H1 (cell line): ENCODE data around the gene MYPN. TPM values are rescaled to one million over a fixed set of nuclear protein-coding genes. Genes with fewer than 3 reads are reported as not detected.

Experiments used
- CTCF ChIA-PET: fragments of 300-600 bp; sonication (Branson Sonifier 250); formaldehyde crosslinking; loops from one replicate; lab custom pipeline; 2021; ENCODE audit not compliant: partially characterized antibody; lab: Charles Lee
- POLR2A ChIA-PET: fragments of 300-600 bp; sonication (Branson Sonifier 250); formaldehyde crosslinking; loops from one replicate; lab custom pipeline; 2021; ENCODE audit warnings: inconsistent platforms; ENCODE audit not compliant: partially characterized antibody; lab: Charles Lee
- DNase-seq, 2 experiments: peaks; one replicate each; pipeline versions ENCODE4 v3.0.0 to v3.0.0-alpha.2; 2010 to 2022; ENCODE audit warnings: low spot score in 2 of 2, low read depth in 1 of 2, mixed read lengths in 1 of 2
- FAIRE-seq: peaks from 2 replicates; lab custom pipeline; 2011; peaks lifted over from hg19 to GRCh38; lab: Jason Lieb, UNC
- H2AFZ ChIP-seq: 2 replicates; pipeline ENCODE4 v1.8.1; 2012; ENCODE audit warnings: low read length, inconsistent platforms
- H2AK5ac ChIP-seq: 2 replicates; pipeline ENCODE4 v1.6.1; 2013; ENCODE audit warnings: low read depth, low read length
- H2BK120ac ChIP-seq: replicated peaks from 2 replicates; pipeline ENCODE3; 2013; ENCODE audit warnings: low read depth, low read length, inconsistent platforms
- H2BK12ac ChIP-seq: 2 replicates; pipeline ENCODE4 v1.6.1; 2013; ENCODE audit warnings: low read depth, low read length
- H2BK15ac ChIP-seq: 2 replicates; pipeline ENCODE4 v1.6.1; 2013; ENCODE audit warnings: low read length
- H2BK20ac ChIP-seq: 2 replicates; pipeline ENCODE4 v1.6.1; 2013; ENCODE audit warnings: low read length
- H2BK5ac ChIP-seq: 2 replicates; pipeline ENCODE4 v1.6.1; 2013; ENCODE audit warnings: low read depth, low read length
- H3K14ac ChIP-seq: 2 replicates; pipeline ENCODE4 v1.6.1; 2013; ENCODE audit warnings: inconsistent platforms; ENCODE audit not compliant: insufficient read length
- H3K18ac ChIP-seq: 2 replicates; pipeline ENCODE4 v1.6.1; 2013; ENCODE audit warnings: low read length; ENCODE audit errors: extremely low read depth
- H3K23ac ChIP-seq: 2 replicates; pipeline ENCODE4 v1.6.1; 2013; ENCODE audit warnings: inconsistent platforms; ENCODE audit not compliant: insufficient read length
- H3K23me2 ChIP-seq: 2 replicates; pipeline ENCODE4 v1.6.1; 2013; ENCODE audit warnings: low read depth, low read length
- H3K27ac ChIP-seq: 2 replicates; pipeline ENCODE4 v1.6.1; 2011; ENCODE audit warnings: low read depth, low read length, inconsistent platforms
- H3K27me3 ChIP-seq, 4 experiments: replicated peaks in 1 of 4; 1 replicate in 1 of 4; 2 replicates in 3 of 4; pipeline versions ENCODE4 v1.6.1 to v1.8.1; 2011 to 2013; ENCODE audit warnings: low read length in 3 of 4, mild to moderate bottlenecking in 3 of 4, inconsistent platforms in 2 of 4, mixed read lengths in 2 of 4, moderate library complexity in 1 of 4; ENCODE audit not compliant: control insufficient read depth in 3 of 4, insufficient read depth in 3 of 4; ENCODE audit errors: extremely low read depth in 1 of 4
- H3K36me3 ChIP-seq, 4 experiments: 2 replicates each; pipeline versions ENCODE4 v1.6.1 to v1.8.1; 2011 to 2013; ENCODE audit warnings: mild to moderate bottlenecking in 4 of 4, low read length in 3 of 4, moderate library complexity in 2 of 4, control low read depth in 1 of 4, inconsistent platforms in 1 of 4; ENCODE audit not compliant: insufficient read depth in 4 of 4, control insufficient read depth in 2 of 4
- H3K4ac ChIP-seq: replicated peaks from 2 replicates; pipeline ENCODE3; 2013; ENCODE audit warnings: low read length, low read depth, mixed read lengths, inconsistent platforms; ENCODE audit not compliant: insufficient read length
- H3K4me1 ChIP-seq, 4 experiments: replicated peaks in 1 of 4; 1 replicate in 1 of 4; 2 replicates in 3 of 4; pipeline versions ENCODE4 v1.6.1 to v1.8.1; 2011 to 2013; ENCODE audit warnings: low read length in 3 of 4, inconsistent platforms in 2 of 4, mixed read lengths in 1 of 4; ENCODE audit not compliant: insufficient read depth in 4 of 4, control insufficient read depth in 3 of 4
- H3K4me2 ChIP-seq, 2 experiments: 2 replicates each; pipeline versions ENCODE4 v1.6.1 to v1.8.1; 2011 to 2013; ENCODE audit warnings: low read depth in 2 of 2, low read length in 2 of 2, control low read depth in 1 of 2, inconsistent platforms in 1 of 2, mild to moderate bottlenecking in 1 of 2; ENCODE audit not compliant: insufficient read depth in 1 of 2
- H3K4me3 ChIP-seq, 4 experiments: fragments of 200-600, 300-600 bp in 1 of 4; sonication (generic), shearing (Covaris generic), sonication (Bioruptor Twin) in 1 of 4; 2 replicates each; pipeline versions ENCODE4 v1.5.1 to v1.8.1; 2011 to 2016; ENCODE audit warnings: low read length in 4 of 4, low read depth in 3 of 4, control low read depth in 2 of 4, inconsistent platforms in 2 of 4, mild to moderate bottlenecking in 2 of 4, mixed read lengths in 1 of 4, moderate library complexity in 1 of 4; ENCODE audit not compliant: insufficient read depth in 2 of 4; ENCODE audit errors: extremely low read depth in 1 of 4
- H3K56ac ChIP-seq: replicated peaks from 2 replicates; pipeline ENCODE3; 2013; ENCODE audit warnings: low read depth, mild to moderate bottlenecking, mixed read lengths, low read length, inconsistent platforms; ENCODE audit not compliant: insufficient read length
- H3K79me1 ChIP-seq: 2 replicates; pipeline ENCODE4 v1.6.1; 2013; ENCODE audit warnings: low read depth, low read length, control low read depth
- H3K79me2 ChIP-seq, 2 experiments: 2 replicates each; pipeline versions ENCODE4 v1.6.1 to v1.8.1; 2012 to 2013; ENCODE audit warnings: low read length in 2 of 2, mild to moderate bottlenecking in 2 of 2, inconsistent platforms in 1 of 2; ENCODE audit not compliant: insufficient read depth in 2 of 2, control insufficient read depth in 1 of 2
- H3K9ac ChIP-seq, 4 experiments: replicated peaks in 1 of 4; 1 replicate in 1 of 4; 2 replicates in 3 of 4; pipeline versions ENCODE4 v1.6.1 to v1.8.1; 2011 to 2013; ENCODE audit warnings: low read depth in 3 of 4, low read length in 3 of 4, control low read depth in 2 of 4, mild to moderate bottlenecking in 2 of 4, moderate library complexity in 2 of 4, inconsistent platforms in 1 of 4; ENCODE audit errors: extremely low read depth in 1 of 4
- H3K9me3 ChIP-seq, 2 experiments: 2 replicates each; pipeline versions ENCODE4 v1.6.1 to v1.8.1; 2012 to 2013; ENCODE audit warnings: mild to moderate bottlenecking in 2 of 2, moderate library complexity in 2 of 2, control low read depth in 1 of 2, inconsistent platforms in 1 of 2, low read depth in 1 of 2, low read length in 1 of 2, mixed read lengths in 1 of 2; ENCODE audit not compliant: insufficient read depth in 2 of 2
- H4K20me1 ChIP-seq, 2 experiments: replicated peaks in 1 of 2; 2 replicates each; pipeline versions ENCODE3 to v1.8.1; 2011 to 2013; ENCODE audit warnings: inconsistent platforms in 2 of 2, low read length in 2 of 2, mild to moderate bottlenecking in 1 of 2; ENCODE audit not compliant: insufficient read depth in 2 of 2, control insufficient read depth in 1 of 2
- H4K5ac ChIP-seq: 2 replicates; pipeline ENCODE4 v1.6.1; 2013; ENCODE audit warnings: low read length, low read depth, mixed read lengths, inconsistent platforms; ENCODE audit not compliant: insufficient read length
- H4K8ac ChIP-seq: 2 replicates; pipeline ENCODE4 v1.8.0; 2013; ENCODE audit warnings: mild to moderate bottlenecking, moderate library complexity, low read length, inconsistent platforms; ENCODE audit not compliant: insufficient read depth; ENCODE audit errors: extremely low read depth
- H4K91ac ChIP-seq: replicated peaks from 2 replicates; pipeline ENCODE3; 2013; ENCODE audit warnings: low read length, mixed read lengths, inconsistent platforms; ENCODE audit not compliant: insufficient read length
- ASH2L ChIP-seq: fragments of 200-600, 300-600 bp; sonication (generic); IDR thresholded peaks from one replicate; pipeline ENCODE4 v1.7.1; 2017; ENCODE audit warnings: low read length
- CREB1 ChIP-seq: IDR thresholded peaks from 2 replicates; pipeline ENCODE4 v1.6.1; 2012; ENCODE audit warnings: inconsistent platforms
- CTCF ChIP-seq, 3 experiments: IDR thresholded peaks; 1 replicate in 2 of 3; 2 replicates in 1 of 3; pipeline versions ENCODE4 v1.5.1 to v1.6.1; 2011; ENCODE audit warnings: low read length in 3 of 3, mild to moderate bottlenecking in 3 of 3, inconsistent platforms in 2 of 3, low read depth in 1 of 3, moderate library complexity in 1 of 3; ENCODE audit not compliant: insufficient read depth in 1 of 3; ENCODE audit errors: control extremely low read depth in 1 of 3
- FOSL1 ChIP-seq: IDR thresholded peaks from 2 replicates; pipeline ENCODE4 v1.6.1; 2011; ENCODE audit warnings: mild to moderate bottlenecking, low read depth, low read length, moderate library complexity; ENCODE audit not compliant: insufficient read depth
- KDM4A ChIP-seq: IDR thresholded peaks from one replicate; pipeline ENCODE4 v1.7.1; 2012; ENCODE audit warnings: low read depth, mild to moderate bottlenecking, moderate library complexity, low read length, inconsistent platforms; ENCODE audit not compliant: severe bottlenecking
- KDM5A ChIP-seq: fragments of 200-600 bp; IDR thresholded peaks from 2 replicates; pipeline ENCODE4 v1.7.1; 2012; ENCODE audit warnings: mild to moderate bottlenecking, low read length, inconsistent platforms, mixed read lengths
- MAX ChIP-seq: IDR thresholded peaks from 2 replicates; pipeline ENCODE4 v1.6.1; 2012; ENCODE audit warnings: inconsistent platforms
- POLR2A ChIP-seq, 2 experiments: IDR thresholded peaks; 1 replicate in 1 of 2; 2 replicates in 1 of 2; pipeline ENCODE4 v1.6.1; 2011; ENCODE audit warnings: low read depth in 2 of 2, low read length in 2 of 2, mild to moderate bottlenecking in 2 of 2; ENCODE audit errors: control extremely low read depth in 1 of 2
- RNF2 ChIP-seq: fragments of 200-900, 300-1000 bp; sonication (generic); IDR thresholded peaks from 2 replicates; pipeline ENCODE4 v1.7.1; 2016; ENCODE audit warnings: borderline replicate concordance, low read depth, mild to moderate bottlenecking, antibody characterized with exemption, low read length; ENCODE audit not compliant: poor library complexity, severe bottlenecking; ENCODE audit errors: missing control alignments
- WGBS, 2 experiments: shearing (Covaris generic) in 1 of 2; methylation state at CpG; one replicate each; pipeline versions ENCODE4 v1.1.6 to v1.1.7; 2013 to 2015; ENCODE audit warnings: low lambda C conversion rate in 2 of 2, mixed read lengths in 2 of 2, inconsistent platforms in 1 of 2, low coverage in 1 of 2, missing lambda C conversion rate in 1 of 2; ENCODE audit not compliant: insufficient replicate concordance in 2 of 2, insufficient coverage in 1 of 2, insufficient read length in 1 of 2; ENCODE audit errors: extremely low coverage in 1 of 2, missing lambda C conversion rate in 1 of 2; 5-methylcytosine and 5-hydroxymethylcytosine counted together
- polyA plus RNA-seq, 7 experiments: library from polyadenylated mRNA; depleted of rRNA in 3 of 7; stranded (reverse) in 5 of 7; unstranded in 2 of 7; fragments of >200 nt in 5 of 7; fragments of 200-250 nt in 2 of 7; gene quantifications; 1 replicate in 5 of 7; 2 replicates in 1 of 7; 4 replicates in 1 of 7; pipeline versions ENCODE4 v1.2.1 to v1.2.3, GENCODE V29; 2011 to 2013; ENCODE audit warnings: missing spikeins in 2 of 7, mixed read lengths in 2 of 7
- total RNA-seq: library from RNA; stranded (reverse); fragmentation: NEBNext Ultra II Directional; extraction: Animal tissue kit (Norgen Biotek cat#: 25700); gene quantifications from 2 replicates; pipeline ENCODE4 v1.2.1, GENCODE V29; 2021

Gene MYPN
- total and polyA plus RNA-seq, 2 of the 8 experiments (the other 6 are each of a cell fraction or from before 2014, with no cell fraction given), result not detected

- 85 to 100% methylated on average over 1 to 2 of the region's 2 CpGs for WGBS, 2 experiments
- no peak overlapping the region for H3K9ac ChIP-seq
- no peak overlapping the region for H2BK15ac ChIP-seq
- H2AK5ac ChIP-seq, result no peak overlapping the region
- no peak overlapping the region for H2AFZ ChIP-seq
- no peaks in the 10 kb centered on the region for H3K27me3 ChIP-seq
- ChIA-PET CTCF (interaction anchor here (0.5 to 1.6 kb wide), 3 partner anchors 14 to 419 kb away, joined by 3 to 4 read pairs (median 3); no protein-coding TSS in a partner anchor), POLR2A (no interaction called here)
- no peak overlapping the region for H4K5ac ChIP-seq
- H2BK5ac ChIP-seq, result no peak overlapping the region
- H2BK120ac ChIP-seq, result no peak overlapping the region
- H3K4me2 ChIP-seq, result no peak overlapping the region
- no peak overlapping the region for H3K4me3 ChIP-seq
- no peak overlapping the region for H4K91ac ChIP-seq
- no peaks in the 10 kb centered on the region for H3K9me3 ChIP-seq
- no peaks in the 10 kb centered on the region for H3K23me2 ChIP-seq
- DNase-seq (no peak), FAIRE-seq (no peak)
- H3K79me2 ChIP-seq, result no peaks in the 10 kb centered on the region
- no peak overlapping the region for H3K56ac ChIP-seq
- TF ChIP-seq RNF2 (no peak), CTCF (IDR thresholded peaks at IDR 0.05; ENCODE audit: control extremely low read depth in 1 of 3, insufficient read depth in 1 of 3, low read depth in 1 of 3, low read length in 3 of 3) (no peak), KDM5A (no peak), ASH2L (no peak), POLR2A (IDR thresholded peaks at IDR 0.05; ENCODE audit: control extremely low read depth in 1 of 2, low read depth in 2 of 2, low read length in 2 of 2) (no peak), FOSL1 (no peak), KDM4A (no peak), MAX (no peak), CREB1 (no peak)
- H3K4ac ChIP-seq, result no peak overlapping the region
- H3K4me1 ChIP-seq, result peaks cover 0 to 4% (median 2%) of the 10 kb centered on the region in 4 experiments; a peak in 2 of 7 replicates
- no peaks in the 10 kb centered on the region for H4K20me1 ChIP-seq
- no peak overlapping the region for H2BK12ac ChIP-seq
- H2BK20ac ChIP-seq, result no peak overlapping the region
- no peak overlapping the region for H3K27ac ChIP-seq
- H3K79me1 ChIP-seq, result no peaks in the 10 kb centered on the region
- H4K8ac ChIP-seq, result no peak overlapping the region
- H3K18ac ChIP-seq, result no peak overlapping the region
- H3K23ac ChIP-seq, result no peak overlapping the region
- H3K14ac ChIP-seq, result no peak overlapping the region
- H3K36me3 ChIP-seq, result no peaks in the 10 kb centered on the region
Observed at GRCh38 chr10:68101066-68101465, 8.2 kb upstream of the MYPN start.
